H1 (cell line): ENCODE results near the gene SMIM20. TPM values are rescaled to one million over a fixed set of nuclear protein-coding genes. Genes with fewer than 3 reads are reported as not detected.

Source experiments
- RBBP5 ChIP-seq: IDR thresholded peaks from 2 replicates; pipeline ENCODE4 v1.7.1; 2012; ENCODE audit warnings: low read depth, mild to moderate bottlenecking, inconsistent platforms, low read length, moderate library complexity, borderline replicate concordance
- RFX5 ChIP-seq: IDR thresholded peaks from 2 replicates; pipeline ENCODE4 v1.6.1; 2011; ENCODE audit warnings: low read depth, low read length, improper control_type of control experiment, borderline replicate concordance
- SIN3A ChIP-seq, 2 experiments: IDR thresholded peaks in 1 of 2; conservative IDR thresholded peaks in 1 of 2; 2 replicates each; pipeline ENCODE4 v1.6.1; 2011 to 2012; ENCODE audit warnings: low read length in 2 of 2, improper control_type of control experiment in 1 of 2, low read depth in 1 of 2, mild to moderate bottlenecking in 1 of 2
- YY1 ChIP-seq: IDR thresholded peaks from 2 replicates; pipeline ENCODE4 v1.6.1; 2011; ENCODE audit warnings: low read depth, mild to moderate bottlenecking, low read length
- polyA plus RNA-seq, 7 experiments: library from polyadenylated mRNA; depleted of rRNA in 3 of 7; stranded (reverse) in 5 of 7; unstranded in 2 of 7; fragments of >200 nt in 5 of 7; fragments of 200-250 nt in 2 of 7; gene quantifications; 1 replicate in 5 of 7; 2 replicates in 1 of 7; 4 replicates in 1 of 7; pipeline versions ENCODE4 v1.2.1 to v1.2.3, GENCODE V29; 2011 to 2013; ENCODE audit warnings: missing spikeins in 2 of 7, mixed read lengths in 2 of 7
- total RNA-seq: library from RNA; stranded (reverse); fragmentation: NEBNext Ultra II Directional; extraction: Animal tissue kit (Norgen Biotek cat#: 25700); gene quantifications from 2 replicates; pipeline ENCODE4 v1.2.1, GENCODE V29; 2021

SMIM20 gene
- total and polyA plus RNA-seq, 2 of the 8 experiments (the other 6 are each of a cell fraction or from before 2014, with no cell fraction given): 21.9 to 36.9 TPM

DNA sequence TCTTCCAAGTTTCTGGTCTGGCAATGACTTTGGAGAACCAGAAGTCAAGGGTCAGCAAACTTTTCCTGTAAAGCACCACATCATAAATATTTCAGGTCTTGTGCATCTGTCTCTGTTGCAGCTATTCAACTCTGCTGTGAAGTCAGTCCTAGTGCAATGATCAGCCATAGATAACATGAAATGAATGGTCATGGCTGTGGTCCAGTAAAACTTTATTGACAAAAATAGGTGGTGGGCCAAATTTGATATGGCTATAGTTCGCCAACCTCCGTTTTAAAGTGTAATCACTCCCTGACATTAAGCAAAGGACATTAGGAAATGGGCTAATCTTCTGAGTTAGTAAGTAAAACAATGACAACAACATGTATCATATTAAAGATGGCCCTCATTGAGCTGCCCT, 30.5 kb upstream of the SMIM20 start (continued):
- no peak for TF ChIP-seq SIN3A (conservative IDR thresholded peaks at IDR 0.05 in 1 of 2, IDR thresholded peaks at IDR 0.05 in 1 of 2; ENCODE audit: low read depth in 1 of 2, low read length in 2 of 2)
- TF ChIP-seq RBBP5: no peak
- no peak for TF ChIP-seq RFX5
- TF ChIP-seq YY1: no peak
